OCI-LY3 (cell line): ENCODE measurements around the gene NDUFA6.
"Not testable (repeated sequence)": the region's sequence is repeated elsewhere in the genome, so short reads cannot be mapped to it uniquely, and the experiment has no call there.

Experiments
- CTCF ChIP-seq: fragments of 200-600, 300-600 bp; sonication (generic); IDR thresholded peaks from 2 replicates; pipeline ENCODE4 v1.5.1; 2014; ENCODE audit warnings: antibody characterized with exemption, low read length, low read depth
- EZH2phosphoT487 ChIP-seq: fragments of 200-600 bp; shearing (Covaris generic); IDR thresholded peaks from 2 replicates; pipeline ENCODE4 v1.6.1; 2018; ENCODE audit warnings: antibody characterized with exemption, mixed run types, low read depth

GRCh38 chr22:42104332-42104860 lies 13.8 kb upstream of the NDUFA6 start:
- TF ChIP-seq CTCF, EZH2phosphoT487: not testable (repeated sequence)
